CD4-positive, alpha-beta T cell treated with Interleukin-21 for 1 hour (primary cell): ENCODE data around the gene MFAP1.
A peak's percentile ranks its signal among the peaks of the same experiment; 100 is the strongest.

Source experiments
- DNase-seq: peaks from one replicate; pipeline ENCODE4 v3.0.0-alpha.2; 2020

MFAP1 gene

GRCh38 chr15:43775411-43775965, 49.0 kb downstream of the MFAP1 start:
- DNase-seq: no peak

- no peak for DNase-seq
Observed at GRCh38 chr15:43774062-43774461, 50.4 kb downstream of the MFAP1 start.

GRCh38 chr15:43772624-43773023, 51.9 kb downstream of the MFAP1 start:
- DNase-seq: no peak

GRCh38 chr15:43771816-43772215, 52.7 kb downstream of the MFAP1 start:
- no peak for DNase-seq

GRCh38 chr15:43769584-43770228, 54.8 kb downstream of the MFAP1 start:
- DNase-seq: peak; percentile 67

GRCh38 chr15:43763819-43764446, 60.6 kb downstream of the MFAP1 start:
- DNase-seq: no peak

GRCh38 chr15:43762824-43763223, 61.7 kb downstream of the MFAP1 start:
- DNase-seq: no peak
